HG02840 (cell line): ENCODE data around the gene RAPGEF4.

Experiments used
- ATAC-seq: cut with Tn5 transposase; IDR thresholded peaks from one replicate; pipeline ENCODE4 v1.9.1; 2021; ENCODE audit warnings: mild to moderate bottlenecking, moderate library complexity, moderate number of reproducible peaks; ENCODE audit not compliant: unreplicated experiment, low FRiP score

RAPGEF4 gene

DNA sequence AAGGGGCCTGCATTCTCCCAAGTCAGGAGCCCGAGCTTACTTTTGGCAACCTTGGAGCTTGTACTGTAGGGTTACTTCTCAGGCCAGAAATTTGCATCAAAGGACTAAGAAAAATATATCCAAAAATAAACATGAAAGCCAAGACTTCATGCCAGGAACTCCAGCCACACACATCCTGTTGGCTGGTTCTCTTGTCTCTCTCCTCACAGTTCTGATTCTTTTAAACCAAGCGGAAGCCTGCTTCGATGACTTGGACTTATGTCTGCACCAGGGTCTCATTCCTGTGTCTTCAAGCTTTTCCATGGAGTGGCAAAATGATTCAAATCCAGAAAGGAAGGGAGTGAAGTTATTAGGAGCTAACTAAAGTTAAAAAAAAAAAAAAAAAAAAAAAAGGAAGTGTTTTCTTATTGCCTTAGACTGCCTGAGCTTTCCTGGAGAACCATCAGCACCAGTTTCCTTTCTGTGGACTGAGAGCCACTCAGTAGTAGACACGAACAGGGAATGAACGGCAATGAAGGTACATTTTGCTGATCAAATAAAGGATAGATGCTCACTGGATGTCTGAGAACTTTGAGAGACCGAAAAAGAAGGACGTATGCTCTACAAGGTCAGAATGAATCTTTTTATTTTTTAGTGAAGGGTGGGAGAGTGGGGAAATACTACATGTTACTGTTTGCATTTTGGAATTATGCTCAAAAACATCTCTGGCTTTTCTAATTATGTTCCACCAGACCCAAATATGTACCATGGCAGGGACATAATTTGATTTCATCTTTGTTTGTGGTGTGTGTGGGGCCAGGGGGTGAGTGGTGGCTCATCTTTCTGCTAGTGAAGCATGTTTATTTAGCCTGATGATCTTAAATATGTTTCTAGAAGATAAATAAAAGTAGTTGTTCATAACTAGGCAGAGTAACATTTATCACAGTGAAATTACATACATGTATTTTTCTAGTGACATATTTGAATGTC, 86.0 kb downstream of the RAPGEF4 start:
- ATAC-seq: no peak

GRCh38 chr2:172822585-172822984, 86.9 kb downstream of the RAPGEF4 start:
- no peak for ATAC-seq

GRCh38 chr2:172823261-172823850, 87.7 kb downstream of the RAPGEF4 start:
- ATAC-seq: no peak

GRCh38 chr2:172826522-172826921, 90.9 kb downstream of the RAPGEF4 start:
- ATAC-seq: no peak

DNA sequence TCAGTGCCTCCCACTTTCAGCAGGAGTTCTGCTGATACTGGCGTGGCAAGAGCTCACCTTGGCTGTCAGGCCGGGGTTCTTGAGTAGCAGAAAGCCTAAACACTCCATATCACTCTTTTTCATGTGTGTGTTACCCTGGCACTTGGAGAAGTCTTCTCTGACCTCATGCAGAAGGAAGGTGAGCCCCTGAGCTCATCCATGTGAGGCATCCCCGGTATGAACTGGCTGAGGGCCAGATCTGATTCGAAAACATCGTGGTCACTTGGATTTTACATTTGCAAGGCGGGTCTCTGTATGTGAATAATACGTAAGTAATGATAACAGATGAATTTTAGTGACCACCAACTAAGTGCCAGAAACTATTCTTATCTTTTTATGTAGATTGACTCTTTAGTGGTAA, 93.6 kb downstream of the RAPGEF4 start:
- no peak for ATAC-seq

DNA sequence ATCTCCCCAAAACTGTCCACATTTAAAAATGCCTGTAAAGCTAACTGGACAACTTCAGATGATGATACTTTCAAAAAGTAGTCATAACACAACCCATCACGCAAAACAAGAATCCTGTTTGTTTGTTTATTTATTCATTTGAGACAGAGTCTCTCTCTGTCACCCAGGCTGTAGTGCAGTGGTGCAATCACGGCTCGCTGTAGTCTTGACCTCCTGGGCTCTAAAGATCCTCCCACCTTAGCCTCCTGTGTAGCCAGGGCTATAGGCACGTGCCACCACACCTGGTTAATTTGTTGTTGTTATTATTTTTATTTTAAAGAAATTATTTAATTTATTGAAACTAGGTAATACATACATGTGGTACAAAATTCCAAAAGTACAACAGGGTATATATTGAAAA, 94.8 kb downstream of the RAPGEF4 start:
- no peak for ATAC-seq

GRCh38 chr2:172833898-172834297, 98.3 kb downstream of the RAPGEF4 start:
- ATAC-seq: no peak

GRCh38 chr2:172834881-172835280, 99.2 kb downstream of the RAPGEF4 start:
- no peak for ATAC-seq

- ATAC-seq: no peak
Observed at GRCh38 chr2:172836347-172836821, 100.7 kb downstream of the RAPGEF4 start.

DNA sequence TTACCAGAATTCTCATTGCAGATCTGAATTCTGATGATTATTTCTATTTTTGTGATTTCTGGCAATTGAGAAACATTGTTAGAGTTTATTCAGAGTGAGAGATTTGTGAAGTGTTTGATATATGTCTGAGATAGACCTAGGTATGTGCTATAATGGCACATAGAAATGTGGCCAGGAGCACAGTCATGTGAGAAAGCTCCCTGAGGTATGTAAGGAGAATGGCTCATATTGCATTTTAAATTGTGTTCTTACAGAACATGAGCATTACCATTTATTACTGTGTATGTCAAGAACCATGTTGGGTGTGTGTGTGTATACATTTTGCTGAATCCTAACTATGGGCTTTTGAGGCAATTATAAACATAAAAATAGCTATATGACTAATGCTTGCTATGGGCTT, 101.2 kb downstream of the RAPGEF4 start:
- ATAC-seq: no peak

- no peak for ATAC-seq
Observed at GRCh38 chr2:172839446-172839845, 103.8 kb downstream of the RAPGEF4 start.

DNA sequence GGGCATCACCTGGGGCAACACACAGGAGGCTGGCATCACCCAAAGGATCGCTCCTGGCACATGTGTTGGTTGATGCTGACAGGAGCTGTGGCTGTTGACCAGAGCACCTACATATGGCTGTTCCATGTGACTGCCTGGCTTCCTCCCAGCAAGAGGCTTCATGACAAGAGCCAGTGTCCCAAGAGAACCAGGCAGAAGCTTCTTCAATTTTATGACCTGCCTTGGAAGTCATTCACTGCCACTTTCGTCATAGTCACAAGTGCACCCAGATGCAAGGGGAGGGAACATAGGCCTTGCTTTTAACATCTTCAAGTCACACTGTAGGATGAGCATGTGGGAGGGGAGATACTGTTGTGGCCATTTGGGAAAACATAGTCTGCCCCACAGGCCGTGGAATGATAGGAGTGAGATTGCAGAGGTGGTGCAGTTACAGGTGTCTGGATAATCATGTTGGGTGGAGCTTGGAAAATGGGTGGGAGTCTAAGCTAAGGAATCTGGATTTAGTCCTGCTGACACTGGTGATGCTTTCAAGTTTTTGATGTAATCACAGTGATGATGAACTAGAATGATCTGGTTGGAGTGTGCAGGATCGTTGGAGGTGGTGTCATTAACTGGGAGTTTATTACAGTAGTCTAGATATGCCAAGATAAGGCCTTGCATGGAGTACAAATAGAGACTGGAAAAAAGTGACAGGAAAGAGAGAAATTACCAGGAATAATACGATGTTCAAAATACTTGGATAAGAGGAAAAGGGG, 107.0 kb downstream of the RAPGEF4 start:
- no peak for ATAC-seq

DNA sequence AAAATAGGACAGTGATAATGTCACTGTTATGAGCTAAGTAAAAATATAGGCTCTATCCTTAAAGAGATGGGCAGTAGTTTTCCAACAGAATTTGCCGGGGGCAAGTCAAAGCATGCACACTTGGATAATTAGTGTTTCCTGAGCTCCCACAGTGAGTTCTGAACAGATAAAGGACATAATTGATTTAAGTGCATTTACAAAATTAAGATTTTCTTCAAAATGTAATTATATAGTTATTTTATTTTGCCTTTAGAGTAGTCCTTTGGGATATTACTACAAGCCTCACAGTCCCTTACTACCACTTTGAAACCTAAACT, 107.6 kb downstream of the RAPGEF4 start:
- ATAC-seq: no peak

DNA sequence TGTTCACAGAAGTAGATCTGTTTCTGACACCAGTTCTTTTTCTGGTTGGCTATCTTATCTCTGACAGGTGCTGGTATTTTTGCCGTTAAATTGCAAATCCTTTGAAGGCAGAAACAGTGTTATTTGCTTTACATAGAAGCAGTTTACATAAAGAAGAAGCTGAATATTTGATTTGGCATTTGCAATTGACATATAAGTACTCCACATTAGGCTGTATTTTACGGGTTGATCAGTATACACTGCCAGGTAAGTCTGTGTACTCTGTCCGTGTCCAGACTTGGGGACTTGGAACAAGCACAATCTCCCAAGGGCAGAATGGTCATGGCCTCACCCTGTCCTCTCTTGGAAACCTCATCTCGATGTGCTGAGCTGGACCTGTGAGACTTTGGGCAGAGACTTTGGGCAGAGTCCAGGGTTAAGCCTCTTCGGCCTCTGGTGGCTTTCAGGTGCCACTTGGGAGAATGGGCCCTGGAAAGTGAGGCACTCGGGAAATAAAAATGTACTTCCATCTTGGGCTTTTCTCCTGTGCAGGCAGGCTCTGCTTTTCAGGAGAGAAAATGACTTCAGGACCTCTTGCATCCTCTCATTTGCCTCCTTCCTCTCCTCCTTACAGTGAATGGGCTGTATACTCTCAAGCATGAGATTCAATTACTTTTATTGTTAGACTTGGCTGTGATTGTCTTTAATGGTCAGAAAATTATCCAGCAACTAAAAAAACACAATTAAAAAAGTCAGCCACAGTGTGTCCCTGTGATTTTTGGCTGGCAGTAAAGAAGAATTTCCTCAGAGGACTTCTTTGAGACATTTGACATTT, 108.5 kb downstream of the RAPGEF4 start:
- ATAC-seq: no peak

DNA sequence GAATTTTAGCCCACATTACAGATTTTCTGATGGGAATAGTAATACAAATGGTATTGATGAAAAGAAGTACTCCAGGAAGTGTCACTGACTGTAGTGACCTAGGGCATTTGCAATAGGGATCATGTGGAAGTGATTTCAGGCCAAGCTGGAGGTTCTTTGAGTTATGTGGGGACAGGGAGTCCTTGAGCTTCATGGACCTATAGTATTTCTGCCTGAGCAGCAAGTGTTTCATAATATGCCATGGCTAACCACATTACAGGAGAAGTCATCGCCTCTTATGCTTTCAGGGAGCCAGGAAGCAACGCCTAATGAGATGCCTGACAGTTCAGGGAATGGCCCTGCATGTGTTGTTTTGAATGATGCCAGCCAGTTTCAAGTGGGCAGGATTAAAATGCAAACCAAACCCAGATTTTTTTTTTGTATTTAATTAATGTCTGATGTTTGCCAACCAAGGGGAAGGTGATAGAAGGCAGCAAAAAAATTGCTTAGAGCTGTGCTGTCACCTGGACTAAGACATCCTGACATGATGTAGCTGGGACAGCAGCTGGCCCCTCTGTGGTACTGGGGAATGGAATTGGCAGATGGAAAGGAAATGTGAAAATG, 109.5 kb downstream of the RAPGEF4 start:
- ATAC-seq: no peak

GRCh38 chr2:172846551-172846950, 110.9 kb downstream of the RAPGEF4 start:
- ATAC-seq: no peak

DNA sequence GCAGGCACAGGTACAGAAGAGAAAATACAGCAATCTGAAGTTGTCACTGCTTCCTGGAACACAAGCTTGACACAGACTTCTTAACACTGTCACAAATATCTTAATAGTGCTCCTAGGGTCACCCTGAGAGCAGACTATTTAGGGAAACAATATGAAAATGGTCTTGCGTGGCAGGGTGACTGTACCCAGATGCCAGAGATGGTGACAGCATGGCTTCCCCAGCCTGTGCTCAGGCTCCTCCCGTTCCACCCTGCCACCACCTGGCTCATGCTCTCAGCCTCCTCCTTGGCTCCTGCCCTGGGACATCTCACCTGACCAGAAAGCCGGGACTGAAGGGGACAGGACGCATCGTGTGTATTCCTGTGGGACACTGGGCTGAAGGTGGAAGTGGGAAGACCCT, 111.5 kb downstream of the RAPGEF4 start:
- ATAC-seq: no peak

GRCh38 chr2:172848519-172848918, 112.9 kb downstream of the RAPGEF4 start:
- ATAC-seq: no peak

DNA sequence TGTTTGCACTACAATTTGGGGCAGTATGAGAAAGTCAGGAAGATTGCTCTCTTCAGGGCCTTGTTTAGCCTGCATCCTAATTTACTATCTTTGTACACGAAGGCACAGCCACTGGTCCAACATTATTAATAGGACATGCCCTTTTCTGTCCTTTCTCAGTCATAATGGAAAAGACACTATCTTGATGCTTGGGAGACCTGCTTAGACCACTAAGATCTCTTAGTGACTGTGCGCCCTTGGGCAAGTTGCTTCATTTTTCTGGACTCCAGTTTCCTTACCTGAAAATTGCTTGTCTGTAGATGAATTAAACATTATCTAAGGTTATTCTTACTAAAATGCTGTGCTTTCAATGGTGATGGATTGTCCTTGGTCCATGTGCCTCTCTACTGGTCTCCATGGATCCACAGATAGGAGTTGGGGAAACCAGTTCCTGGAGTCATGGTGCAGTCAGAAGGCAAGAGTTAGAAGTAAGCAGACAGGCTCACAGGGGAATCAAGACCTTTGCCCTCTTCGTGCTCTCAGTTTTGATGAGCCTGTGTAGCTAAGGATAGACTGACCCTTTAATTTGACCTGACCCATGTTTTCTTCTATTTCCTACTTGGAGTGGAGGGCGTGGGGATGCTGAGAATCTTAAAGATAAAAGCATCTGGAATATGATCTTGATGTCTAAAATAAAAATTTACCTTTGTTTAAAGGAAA, 114.0 kb downstream of the RAPGEF4 start:
- no peak for ATAC-seq
